SK-N-SH treated with all-trans-retinoic acid at 6 μM for 48 hours (cell line): ENCODE results near the gene CFAP65.

Source experiments
- ESRRG ChIP-seq: fragments of 250-450 bp; sonication (Bioruptor Pico); IDR thresholded peaks from 2 replicates; pipeline ENCODE4 v1.6.1; 2021; ENCODE audit warnings: mild to moderate bottlenecking
- ISL1 ChIP-seq: fragments of 250-450 bp; sonication (Bioruptor Pico); IDR thresholded peaks from 2 replicates; pipeline ENCODE4 v2.1.2; 2022; ENCODE audit warnings: mild to moderate bottlenecking, moderate library complexity
- SNAI2 ChIP-seq: fragments of 250-450 bp; sonication (Bioruptor Pico); IDR thresholded peaks from 2 replicates; pipeline ENCODE4 v1.5.0; 2020; ENCODE audit warnings: mild to moderate bottlenecking, moderate library complexity
- TF ChIP-seq, protein P1 (sequence below): fragments of 250-450 bp; sonication (Bioruptor Pico); IDR thresholded peaks from 2 replicates; pipeline ENCODE4 v1.8.0; 2020; ENCODE audit warnings: mild to moderate bottlenecking, moderate library complexity, borderline replicate concordance

DNA sequence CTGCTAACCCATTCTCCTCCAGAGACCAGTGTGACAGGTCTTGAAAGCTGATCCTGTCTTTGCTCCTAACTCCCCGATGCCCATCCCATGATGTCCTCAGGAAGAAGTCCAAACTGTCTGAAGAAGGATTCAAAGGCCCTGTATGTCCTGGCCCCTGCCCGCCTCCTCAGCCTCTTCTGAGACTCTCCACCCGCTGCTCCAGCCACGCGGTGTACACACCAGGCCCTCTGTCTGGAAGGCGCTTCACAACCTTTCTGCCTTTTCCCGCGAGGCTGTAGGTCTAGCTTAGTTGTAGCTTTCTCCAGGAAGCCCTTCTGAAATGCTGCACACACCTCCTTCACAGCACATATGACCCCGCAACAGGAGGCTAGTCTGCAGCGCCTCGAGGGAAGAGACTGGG lies 24.6 kb downstream of the CFAP65 start:
- TF ChIP-seq, protein P1, sequence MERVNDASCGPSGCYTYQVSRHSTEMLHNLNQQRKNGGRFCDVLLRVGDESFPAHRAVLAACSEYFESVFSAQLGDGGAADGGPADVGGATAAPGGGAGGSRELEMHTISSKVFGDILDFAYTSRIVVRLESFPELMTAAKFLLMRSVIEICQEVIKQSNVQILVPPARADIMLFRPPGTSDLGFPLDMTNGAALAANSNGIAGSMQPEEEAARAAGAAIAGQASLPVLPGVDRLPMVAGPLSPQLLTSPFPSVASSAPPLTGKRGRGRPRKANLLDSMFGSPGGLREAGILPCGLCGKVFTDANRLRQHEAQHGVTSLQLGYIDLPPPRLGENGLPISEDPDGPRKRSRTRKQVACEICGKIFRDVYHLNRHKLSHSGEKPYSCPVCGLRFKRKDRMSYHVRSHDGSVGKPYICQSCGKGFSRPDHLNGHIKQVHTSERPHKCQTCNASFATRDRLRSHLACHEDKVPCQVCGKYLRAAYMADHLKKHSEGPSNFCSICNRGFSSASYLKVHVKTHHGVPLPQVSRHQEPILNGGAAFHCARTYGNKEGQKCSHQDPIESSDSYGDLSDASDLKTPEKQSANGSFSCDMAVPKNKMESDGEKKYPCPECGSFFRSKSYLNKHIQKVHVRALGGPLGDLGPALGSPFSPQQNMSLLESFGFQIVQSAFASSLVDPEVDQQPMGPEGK (CRISPR knock-in tag) = no peak
- no peak for TF ChIP-seq ESRRG
- TF ChIP-seq SNAI2 (CRISPR knock-in tag) = no peak
- TF ChIP-seq ISL1 (CRISPR knock-in tag) = no peak
